Suppressor macrophage treated with lipopolysaccharide for 4 hours (primary cell): ENCODE data around the gene WDR37.
"Not testable (repeated sequence)": the region's sequence is repeated elsewhere in the genome, so short reads cannot be mapped to it uniquely, and the experiment has no call there.

Experiments used
- DNase-seq: peaks from one replicate; pipeline ENCODE4 v3.0.0-alpha.2; 2020

WDR37 gene

DNA sequence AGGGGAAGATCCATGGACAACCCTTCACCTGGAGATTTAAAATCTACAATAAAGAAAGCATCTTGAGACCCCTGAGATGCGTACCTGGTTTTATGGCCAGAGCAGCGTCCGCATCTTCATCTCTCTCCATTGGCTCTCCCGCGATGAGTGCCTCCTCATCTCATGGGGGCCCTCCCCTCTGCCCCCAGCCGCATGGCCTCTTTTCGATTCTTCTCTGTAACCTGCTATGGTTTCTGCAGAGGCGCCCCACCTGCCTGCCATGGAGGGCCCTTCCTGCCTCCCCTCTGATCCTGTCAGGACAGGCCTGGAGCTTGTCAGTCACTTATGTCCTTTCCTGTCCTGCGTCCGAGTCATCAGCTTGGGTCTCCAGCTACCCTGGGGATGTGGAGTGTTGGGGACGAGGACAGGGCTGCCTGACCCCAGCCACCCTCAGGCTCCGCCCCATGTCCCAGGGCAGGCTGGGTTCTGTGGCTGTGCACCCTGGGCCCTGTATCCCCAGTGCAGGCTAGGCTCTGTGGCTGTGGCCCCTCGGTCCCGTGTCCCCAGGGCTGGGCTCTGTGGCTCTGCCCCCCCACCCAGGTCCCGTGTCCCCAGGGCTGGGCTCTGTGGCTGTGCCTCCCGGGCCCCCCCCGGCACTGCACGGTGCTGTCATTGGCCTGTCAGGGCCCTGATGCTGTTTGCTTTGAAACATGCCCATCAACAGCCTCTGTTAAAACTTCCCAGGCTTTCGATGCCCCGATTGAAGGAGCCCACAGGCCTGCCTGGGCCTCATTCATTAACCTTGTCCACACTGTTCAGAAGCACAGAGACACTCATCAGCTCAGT is 99.8 kb downstream of the WDR37 start:
- DNase-seq, result no peak

GRCh38 chr10:1156616-1156886 is 100.4 kb downstream of the WDR37 start:
- DNase-seq, result no peak

- no peak for DNase-seq
Measured at GRCh38 chr10:1156921-1157614, 100.9 kb downstream of the WDR37 start.

DNA sequence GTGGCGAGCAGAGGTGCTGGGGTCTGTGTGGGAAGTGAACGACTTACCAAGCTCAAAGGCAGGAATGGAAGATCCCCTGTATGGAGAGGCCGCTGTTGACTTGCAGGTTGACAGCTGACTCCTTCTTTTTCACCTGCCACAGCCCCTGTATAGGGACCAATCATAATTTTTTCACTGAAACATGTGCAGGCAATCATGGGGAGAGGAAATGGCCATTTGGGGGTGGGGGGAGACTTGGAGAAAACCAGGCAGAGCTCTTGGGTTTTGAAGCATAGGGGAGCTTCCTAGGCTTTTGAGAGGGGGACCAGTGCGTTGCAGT is 101.4 kb downstream of the WDR37 start:
- no peak for DNase-seq

DNA sequence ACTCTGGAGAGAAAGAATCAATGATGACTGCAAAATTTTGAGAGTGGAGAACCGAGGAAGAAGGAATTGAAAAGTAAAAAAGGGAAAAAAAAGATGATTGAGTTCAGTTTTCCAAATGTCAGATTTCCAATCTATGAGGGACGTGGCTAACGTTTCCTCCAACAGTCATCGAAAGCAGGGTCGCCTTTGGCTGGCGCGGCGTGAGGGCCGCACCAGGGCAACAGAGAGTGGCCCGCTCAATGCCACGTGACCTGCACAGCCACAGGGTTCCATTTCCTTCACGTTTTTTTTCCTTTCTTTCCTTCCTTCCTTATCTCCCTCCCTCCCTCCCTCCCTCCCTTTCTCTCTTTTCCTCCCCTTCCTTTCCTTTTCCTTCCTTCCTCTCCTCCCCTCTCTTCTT is 101.9 kb downstream of the WDR37 start:
- DNase-seq, result no peak

DNA sequence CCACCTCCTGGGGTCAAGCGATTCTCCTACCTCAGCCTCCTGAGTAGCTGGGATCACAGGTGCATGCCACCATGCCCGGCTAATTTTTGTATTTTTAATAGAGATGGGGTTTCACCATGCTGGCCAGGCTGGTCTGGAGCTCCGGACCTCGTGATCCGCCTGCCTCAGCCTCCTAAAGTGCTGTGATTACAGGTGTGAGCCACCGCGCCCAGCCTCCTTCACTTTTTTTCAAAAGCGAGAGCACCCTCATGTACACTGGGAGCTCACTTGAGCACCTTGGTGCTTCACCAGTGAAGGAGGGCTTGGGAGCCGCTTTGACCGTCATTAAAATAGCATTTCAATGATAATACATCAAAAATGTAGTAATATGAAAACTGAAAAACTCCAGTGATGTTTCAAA is 102.4 kb downstream of the WDR37 start:
- not testable (repeated sequence) for DNase-seq

DNA sequence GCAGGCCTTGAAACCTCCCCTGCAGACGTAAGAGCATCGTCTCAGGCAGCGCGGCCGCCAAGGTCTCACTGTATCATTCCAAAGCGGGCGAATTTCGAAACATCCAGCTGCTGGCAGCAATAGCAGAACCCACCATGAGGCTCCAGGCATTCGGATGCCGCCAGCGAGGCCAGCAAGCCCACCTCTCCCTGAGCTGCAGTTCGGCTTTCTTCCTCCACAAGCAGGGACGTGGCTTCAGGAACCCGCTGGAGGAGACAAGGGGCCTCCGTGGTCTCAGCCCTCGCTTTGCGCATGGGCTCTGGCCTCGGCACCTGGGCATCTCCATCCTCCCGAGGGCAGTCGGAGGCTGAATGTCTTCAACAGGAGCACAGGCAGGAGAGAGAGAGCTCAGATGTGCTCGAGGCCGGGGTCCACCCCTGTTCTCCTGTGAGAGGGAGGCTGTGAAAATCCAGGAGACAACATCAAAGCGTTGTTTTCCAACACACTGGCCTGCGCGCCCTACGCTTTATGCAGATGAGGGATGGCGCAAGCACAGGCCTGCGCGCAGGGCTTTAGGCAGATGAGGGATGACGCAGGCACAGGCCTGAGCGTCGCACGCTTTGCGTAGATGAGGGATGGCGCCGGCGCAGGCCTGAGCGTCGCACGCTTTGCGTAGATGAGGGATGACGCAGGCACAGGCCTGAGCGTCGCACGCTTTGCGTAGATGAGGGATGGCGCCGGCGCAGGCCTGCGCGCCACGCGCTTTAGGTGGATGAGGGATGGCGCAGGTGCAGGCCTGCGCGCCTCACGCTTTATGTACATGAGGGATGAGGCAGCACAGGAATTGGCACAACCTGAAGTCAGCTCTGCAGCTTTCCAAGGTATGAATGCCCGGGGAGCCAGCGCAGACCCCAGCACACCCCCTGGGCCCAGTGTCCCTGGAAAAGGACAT is 103.2 kb downstream of the WDR37 start:
- peak; percentile 70 for DNase-seq

GRCh38 chr10:1160561-1161314 is 104.6 kb downstream of the WDR37 start:
- no peak for DNase-seq

- not testable (repeated sequence) for DNase-seq
Measured at GRCh38 chr10:1161315-1161673, 105.1 kb downstream of the WDR37 start.

- DNase-seq, result no peak
Measured at GRCh38 chr10:1162481-1163203, 106.5 kb downstream of the WDR37 start.

DNA sequence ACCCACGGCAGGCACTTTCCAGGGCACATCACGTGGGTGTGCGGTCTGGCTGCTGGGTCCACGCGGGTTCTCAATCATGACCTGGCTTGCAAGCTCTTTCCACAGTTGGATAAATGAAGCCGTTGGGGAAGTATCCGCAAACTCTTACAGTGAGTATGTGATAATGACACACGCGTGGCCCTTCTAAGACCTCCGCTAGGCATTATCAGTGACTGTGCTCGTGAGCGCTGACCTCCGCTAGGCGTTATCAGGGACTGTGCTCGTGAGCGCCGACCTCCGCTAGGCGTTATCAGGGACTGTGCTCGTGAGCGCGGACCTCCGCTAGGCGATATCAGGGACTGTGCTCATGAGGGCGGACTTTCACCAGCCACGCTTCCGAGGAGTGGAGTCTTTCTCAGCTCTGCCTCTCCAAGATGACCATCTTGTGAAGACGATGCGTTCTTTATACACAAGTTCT is 107.0 kb downstream of the WDR37 start:
- DNase-seq, result no peak

DNA sequence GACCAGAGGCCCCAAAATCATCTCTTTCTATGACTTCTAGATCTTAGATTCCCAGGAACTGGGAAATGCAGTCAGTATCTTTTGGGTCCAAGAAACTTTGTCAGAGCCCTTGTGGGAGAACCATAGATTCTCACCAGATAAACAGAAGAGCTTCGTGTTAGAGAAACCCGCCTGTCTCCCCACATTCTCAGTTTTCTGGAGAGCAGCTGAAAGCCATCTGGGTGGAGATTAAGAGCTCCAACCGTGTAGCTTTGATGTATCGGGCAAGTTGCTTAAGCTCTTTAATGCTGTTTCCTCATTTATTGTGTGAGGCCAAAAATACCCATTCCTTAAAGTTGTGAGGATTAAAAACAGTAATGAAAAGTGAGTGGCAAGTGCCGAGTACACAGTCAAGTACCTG is 107.6 kb downstream of the WDR37 start:
- no peak for DNase-seq

DNA sequence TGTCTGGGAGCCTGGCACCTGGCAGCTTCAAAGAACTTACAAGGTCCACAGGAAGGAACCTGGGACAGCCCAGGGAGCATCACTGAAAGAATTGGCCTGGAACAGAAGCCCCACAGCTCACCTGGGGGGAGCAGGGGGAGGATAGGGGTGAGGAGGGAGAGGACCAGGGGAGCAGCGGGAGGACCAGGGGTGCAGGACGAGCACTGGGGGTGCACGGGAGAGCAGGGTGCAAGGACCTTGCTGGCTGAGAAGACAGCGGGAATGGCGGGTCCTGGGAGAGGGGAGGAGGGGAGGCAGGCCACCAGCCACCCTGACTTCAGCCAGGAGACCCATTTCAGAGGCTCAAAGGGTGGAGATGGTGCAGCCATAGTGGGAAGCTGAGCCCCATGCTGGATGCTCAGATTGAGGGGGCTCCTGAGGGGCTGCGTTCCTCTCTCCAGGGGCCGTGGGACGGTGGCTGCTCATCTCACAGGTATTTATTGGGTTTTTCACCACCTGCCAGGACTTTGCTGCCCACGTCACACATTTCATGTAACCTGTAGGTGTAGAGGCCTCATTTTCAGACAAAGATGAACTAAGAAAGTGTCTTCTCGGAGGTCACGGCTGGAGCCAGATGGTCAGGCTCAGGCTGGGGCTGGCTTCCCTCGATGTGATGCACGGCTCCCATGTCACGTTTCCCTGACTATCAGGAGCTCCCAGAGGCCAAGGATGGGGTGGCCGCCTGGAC is 110.1 kb downstream of the WDR37 start:
- DNase-seq, result no peak

DNA sequence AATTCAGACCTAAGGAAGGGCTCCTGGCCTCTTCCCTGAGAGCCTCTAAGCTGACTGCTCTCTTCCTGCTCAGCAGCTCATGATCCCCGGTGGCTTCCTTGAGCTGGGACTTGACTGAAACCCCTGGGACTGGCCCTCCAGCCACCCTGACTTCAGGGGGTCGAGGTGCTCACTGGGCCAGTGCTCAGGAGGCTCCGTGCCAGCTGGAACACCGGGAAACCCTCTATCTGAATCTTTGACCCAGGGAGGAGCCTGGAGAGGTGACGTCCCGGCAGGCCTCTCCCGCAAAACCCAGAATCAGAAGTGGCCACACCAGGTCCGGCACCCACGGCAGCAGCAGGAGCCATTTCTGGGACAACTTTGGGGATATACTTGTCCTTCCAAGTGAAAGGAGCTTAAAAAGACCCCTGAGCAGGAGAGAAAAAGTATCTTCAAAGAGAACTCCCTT is 110.7 kb downstream of the WDR37 start:
- no peak for DNase-seq

DNA sequence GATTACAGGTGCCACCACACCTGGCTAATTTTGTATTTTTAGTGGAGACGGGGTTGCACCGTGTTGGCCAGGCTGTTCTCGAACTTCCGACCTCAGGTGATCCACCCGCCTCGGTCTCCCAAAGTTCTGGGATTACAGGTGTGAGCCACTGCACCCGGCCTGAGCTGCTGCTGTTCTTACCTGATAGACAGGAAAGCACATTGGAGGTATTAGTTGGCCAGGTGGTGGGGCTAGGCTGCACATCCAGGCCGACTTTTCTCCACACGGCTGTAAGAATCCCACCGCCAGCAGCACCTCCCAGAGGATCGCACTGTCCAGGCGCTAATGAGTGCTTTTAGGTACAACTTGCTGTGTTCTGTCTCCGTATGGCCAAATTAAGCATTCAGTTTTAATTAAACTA is 112.6 kb downstream of the WDR37 start:
- DNase-seq, result no peak

- no peak for DNase-seq
Measured at GRCh38 chr10:1169186-1169885, 113.2 kb downstream of the WDR37 start.

DNA sequence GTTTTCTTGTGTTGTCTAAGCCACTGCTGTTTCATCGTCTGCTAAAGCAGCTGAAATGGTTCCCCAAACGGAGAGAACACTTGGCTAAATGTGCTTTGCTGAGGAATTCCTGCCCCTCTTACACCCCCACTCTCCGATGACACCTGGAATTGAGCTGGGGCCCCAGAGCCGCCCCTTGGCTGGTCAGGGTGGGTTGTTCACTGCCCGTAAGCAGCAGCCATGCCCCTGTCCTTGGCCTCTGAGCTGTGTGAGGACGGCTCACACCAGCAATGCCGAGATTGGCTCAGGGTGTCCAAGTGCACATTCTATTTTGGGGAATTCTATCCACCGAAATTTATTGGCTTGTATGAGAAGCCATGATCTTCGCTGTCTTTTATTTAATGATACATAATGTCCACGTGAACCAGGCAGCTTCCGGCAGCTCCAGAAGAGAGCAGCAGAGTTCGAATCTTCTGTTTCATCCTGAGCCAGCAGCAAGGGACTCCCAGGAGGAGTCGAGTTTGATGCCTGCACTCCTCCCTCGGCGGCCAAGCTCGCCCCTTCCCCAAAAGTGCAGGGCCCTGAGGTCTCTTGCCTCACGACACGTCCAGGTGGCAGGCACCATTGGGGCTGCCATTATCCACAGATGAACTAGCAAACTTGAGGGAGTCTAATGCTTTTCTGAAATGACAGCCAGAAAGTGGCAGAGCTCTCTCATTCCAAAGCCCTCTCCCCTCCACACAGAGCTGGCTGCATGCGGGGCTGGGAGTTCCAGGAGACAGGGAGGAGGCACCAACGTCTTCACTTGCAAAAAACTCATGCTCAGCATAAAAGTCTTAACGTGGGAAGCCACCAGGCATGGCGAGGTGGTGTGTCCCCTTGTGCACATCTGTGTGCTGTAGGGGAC is 114.0 kb downstream of the WDR37 start:
- DNase-seq, result no peak

GRCh38 chr10:1170867-1171180 is 114.6 kb downstream of the WDR37 start:
- no peak for DNase-seq

DNA sequence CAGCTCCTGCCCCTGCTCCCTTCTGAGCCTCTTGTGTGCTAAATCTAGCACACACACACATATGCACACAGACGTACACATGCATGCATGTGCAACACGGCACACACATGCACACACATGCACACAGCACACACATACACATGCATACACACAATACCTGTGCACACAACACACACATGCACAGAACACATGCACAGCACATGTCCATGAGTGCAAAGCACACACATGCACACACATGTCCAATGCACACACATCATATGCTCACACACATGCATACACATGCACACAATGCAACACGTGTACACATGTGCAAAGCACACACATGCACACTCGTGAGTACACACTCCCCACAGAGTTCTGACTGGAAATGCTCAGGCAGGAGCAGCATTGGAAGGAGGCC is 115.0 kb downstream of the WDR37 start:
- DNase-seq, result no peak

DNA sequence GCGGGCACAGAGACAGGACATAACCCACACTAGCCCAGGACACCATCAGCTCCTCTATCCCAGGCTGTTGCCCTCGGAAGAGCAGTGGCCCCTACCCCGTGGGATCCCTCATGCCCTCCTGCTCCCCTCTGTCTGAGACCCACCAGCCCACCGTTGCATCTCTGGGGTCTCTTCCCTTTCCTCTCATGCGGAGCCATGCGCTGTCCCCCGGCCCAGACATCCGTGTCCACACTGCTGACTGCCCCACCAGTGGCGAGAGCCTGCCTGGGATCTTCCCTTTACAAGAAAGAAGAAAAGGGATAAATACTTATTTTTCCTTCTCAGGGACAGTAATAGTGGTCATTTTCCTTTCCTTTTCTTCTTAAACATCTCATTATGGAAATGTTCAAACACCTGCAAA is 115.4 kb downstream of the WDR37 start:
- no peak for DNase-seq
